HG03565 (cell line): ENCODE data around the gene WDR86.
A peak's percentile ranks its signal among the peaks of the same experiment; 100 is the strongest.

ENCODE experiments used
- ATAC-seq: cut with Tn5 transposase; IDR thresholded peaks from one replicate; pipeline ENCODE4 v1.9.1; 2021; ENCODE audit warnings: mild to moderate bottlenecking, moderate library complexity; ENCODE audit not compliant: unreplicated experiment

WDR86 gene

GRCh38 chr7:151352512-151352911 lies 57.3 kb downstream of the WDR86 start:
- ATAC-seq, result no peak

GRCh38 chr7:151351967-151352366 lies 57.9 kb downstream of the WDR86 start:
- ATAC-seq, result peak; percentile 27

GRCh38 chr7:151351027-151351426 lies 58.8 kb downstream of the WDR86 start:
- ATAC-seq, result no peak

- ATAC-seq, result peak; percentile 19
Observed at GRCh38 chr7:151349507-151349853, 60.4 kb downstream of the WDR86 start.

GRCh38 chr7:151348970-151349369 lies 60.9 kb downstream of the WDR86 start:
- ATAC-seq, result no peak

- ATAC-seq, result no peak
Observed at GRCh38 chr7:151347200-151347599, 62.6 kb downstream of the WDR86 start.

GRCh38 chr7:151346470-151346769 lies 63.4 kb downstream of the WDR86 start:
- no peak for ATAC-seq

GRCh38 chr7:151345576-151346469 lies 64.0 kb downstream of the WDR86 start:
- no peak for ATAC-seq

- ATAC-seq, result no peak
Observed at GRCh38 chr7:151343516-151343915, 66.3 kb downstream of the WDR86 start.

- ATAC-seq, result no peak
Observed at GRCh38 chr7:151342811-151343210, 67.0 kb downstream of the WDR86 start.

GRCh38 chr7:151342102-151342646 lies 67.7 kb downstream of the WDR86 start:
- peak; percentile 39 for ATAC-seq

- ATAC-seq, result peak; percentile 43
Observed at GRCh38 chr7:151341357-151342101, 68.3 kb downstream of the WDR86 start, which contains the start of gene NUB1. Gene NUB1, plus strand, starts transcription at chr7:151341812. Its CDS starts 3,538 bp downstream, at chr7:151345350.

- ATAC-seq, result no peak
Observed at GRCh38 chr7:151340794-151341356, 69.0 kb downstream of the WDR86 start.

GRCh38 chr7:151339651-151340382 lies 70.0 kb downstream of the WDR86 start:
- peak; percentile 32 for ATAC-seq

GRCh38 chr7:151338809-151339208 lies 71.0 kb downstream of the WDR86 start:
- no peak for ATAC-seq

- ATAC-seq, result no peak
Observed at GRCh38 chr7:151337346-151337745, 72.5 kb downstream of the WDR86 start.

GRCh38 chr7:151336027-151336708 lies 73.7 kb downstream of the WDR86 start:
- ATAC-seq, result no peak

GRCh38 chr7:151334628-151335027 lies 75.2 kb downstream of the WDR86 start:
- ATAC-seq, result no peak
